OCI-LY7 (cell line): ENCODE results near the gene PPP1R14B. TPM values are rescaled to one million over a fixed set of nuclear protein-coding genes. Genes with fewer than 3 reads are reported as not detected.

Experiments used
- BruUV-seq: library from RNA; stranded (reverse); fragments of 400-500 nt; replicated peaks from 2 replicates; lab custom pipeline; 2021; lab: Mats Ljungman, UMichigan
- CTCF ChIA-PET: fragments of 300-600 bp; sonication (Branson Sonifier 250); formaldehyde crosslinking; loops from one replicate; lab custom pipeline; 2022; ENCODE audit warnings: antibody characterized with exemption; ENCODE audit not compliant: unreplicated experiment; lab: Charles Lee
- POLR2A ChIA-PET: fragments of 300-600 bp; sonication (Branson Sonifier 250); formaldehyde crosslinking; loops from one replicate; lab custom pipeline; 2022; ENCODE audit warnings: antibody characterized with exemption; lab: Charles Lee
- DNase-seq: peaks from one replicate; pipeline ENCODE4 v3.0.0-alpha.2; 2015; ENCODE audit warnings: low spot score
- H2AFZ ChIP-seq: fragments of 200-600 bp; sonication (generic), shearing (Covaris generic); 2 replicates; pipeline ENCODE4 v1.6.1; 2014; ENCODE audit warnings: mild to moderate bottlenecking, antibody characterized with exemption, low read length, moderate library complexity
- H3K27ac ChIP-seq: fragments of 200-600 bp; sonication (generic); 2 replicates; pipeline ENCODE4 v1.5.1; 2014; ENCODE audit warnings: mixed run types, low read depth, mild to moderate bottlenecking, moderate library complexity, low read length, inconsistent platforms; ENCODE audit not compliant: poor library complexity, severe bottlenecking
- H3K36me3 ChIP-seq: fragments of 200-600 bp; sonication (generic); 2 replicates; pipeline ENCODE4 v1.6.1; 2014; ENCODE audit warnings: mild to moderate bottlenecking, antibody characterized with exemption, low read length, moderate library complexity, mixed read lengths; ENCODE audit not compliant: insufficient read depth
- H3K4me1 ChIP-seq: fragments of 200-600 bp; sonication (generic); 2 replicates; pipeline ENCODE4 v1.5.1; 2014; ENCODE audit warnings: mild to moderate bottlenecking, low read length; ENCODE audit not compliant: insufficient read depth, poor library complexity, severe bottlenecking
- H3K4me2 ChIP-seq: fragments of 200-600 bp; sonication (generic); 2 replicates; pipeline ENCODE4 v1.6.1; 2014; ENCODE audit warnings: mild to moderate bottlenecking, low read length
- H3K4me3 ChIP-seq: fragments of 200-600 bp; sonication (generic); 2 replicates; pipeline ENCODE4 v1.5.1; 2014; ENCODE audit warnings: mild to moderate bottlenecking, low read depth, low read length; ENCODE audit not compliant: poor library complexity, severe bottlenecking
- H3K79me2 ChIP-seq: fragments of 200-600 bp; sonication (generic); 2 replicates; pipeline ENCODE4 v1.6.1; 2016; ENCODE audit warnings: low read depth, mild to moderate bottlenecking, low read length, moderate library complexity, mixed read lengths; ENCODE audit not compliant: insufficient read depth
- H3K9me2 ChIP-seq: fragments of 200-600 bp; sonication (generic); 2 replicates; pipeline ENCODE4 v1.6.1; 2016; ENCODE audit warnings: mild to moderate bottlenecking, low read length, mixed read lengths; ENCODE audit not compliant: insufficient read depth
- H3K9me3 ChIP-seq: fragments of 200-600 bp; sonication (generic); 2 replicates; pipeline ENCODE4 v1.6.1; 2014; ENCODE audit warnings: mild to moderate bottlenecking, mixed run types, low read length, mixed read lengths
- H4K20me1 ChIP-seq: fragments of 200-600 bp; sonication (generic); 2 replicates; pipeline ENCODE4 v1.6.1; 2014; ENCODE audit warnings: mild to moderate bottlenecking, antibody characterized with exemption, low read length, moderate library complexity, mixed read lengths; ENCODE audit not compliant: insufficient read depth
- CTCF ChIP-seq: fragments of 200-600 bp; sonication (generic); conservative IDR thresholded peaks from 2 replicates; pipeline ENCODE4 v1.5.1; 2014; ENCODE audit warnings: mild to moderate bottlenecking, antibody characterized with exemption, low read length, moderate library complexity, mixed read lengths
- EZH2phosphoT487 ChIP-seq: fragments of 200-600 bp; sonication (generic); IDR thresholded peaks from 2 replicates; pipeline ENCODE4 v1.6.1; 2018; ENCODE audit warnings: low read depth, borderline replicate concordance, mild to moderate bottlenecking, mixed run types, antibody characterized with exemption, low read length, moderate library complexity, mixed read lengths
- intact Hi-C: fragments of 100-400 bp; cut with micrococcal nuclease; formaldehyde crosslinking; loops from one replicate; pipeline ENCODE4 v1.10.0; 2022; ENCODE audit not compliant: unreplicated experiment
- total RNA-seq, 2 experiments: library from RNA; depleted of rRNA in 1 of 2; stranded (reverse); fragments of >200 nt in 1 of 2; shearing (Covaris generic) in 1 of 2; gene quantifications; 2 replicates each; pipeline ENCODE4 v1.2.3, GENCODE V29; 2014 to 2022

PPP1R14B gene
- total RNA-seq, 2 experiments from 2014 or later = 198 to 223 TPM

DNA sequence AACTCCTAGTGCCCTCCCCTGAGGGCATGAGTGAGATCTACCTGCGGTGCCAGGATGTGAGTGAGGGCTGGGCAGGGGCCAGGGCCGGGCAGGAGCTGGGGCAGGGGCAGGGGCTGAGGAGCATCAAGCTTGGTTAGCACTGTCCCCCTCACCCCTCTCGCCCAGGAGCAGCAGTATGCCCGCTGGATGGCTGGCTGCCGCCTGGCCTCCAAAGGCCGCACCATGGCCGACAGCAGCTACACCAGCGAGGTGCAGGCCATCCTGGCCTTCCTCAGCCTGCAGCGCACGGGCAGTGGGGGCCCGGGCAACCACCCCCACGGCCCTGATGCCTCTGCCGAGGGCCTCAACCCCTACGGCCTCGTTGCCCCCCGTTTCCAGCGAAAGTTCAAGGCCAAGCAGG is 26.5 kb downstream of the PPP1R14B start:
- CTCF ChIA-PET = no interaction called here
- TF ChIP-seq CTCF (no peak), EZH2phosphoT487 (no peak)
- peaks cover 78% of the 10 kb centered on the region for H3K36me3 ChIP-seq
- no TSS peak for BruUV-seq
- H3K4me3 ChIP-seq = no peak overlapping the region
- H3K4me2 ChIP-seq = no peak overlapping the region
- intact Hi-C loops = no loop called here
- POLR2A ChIA-PET = no interaction called here
- no peaks in the 10 kb centered on the region; the same call in 1 of the 2 replicates for H4K20me1 ChIP-seq
- H2AFZ ChIP-seq = no peak overlapping the region
- no peaks in the 10 kb centered on the region for H3K9me2 ChIP-seq
- DNase-seq = no peak
- no peaks in the 10 kb centered on the region for H3K9me3 ChIP-seq
- H3K79me2 ChIP-seq = no peaks in the 10 kb centered on the region
- H3K4me1 ChIP-seq = peaks cover 4% of the 10 kb centered on the region
- no peak overlapping the region for H3K27ac ChIP-seq

DNA sequence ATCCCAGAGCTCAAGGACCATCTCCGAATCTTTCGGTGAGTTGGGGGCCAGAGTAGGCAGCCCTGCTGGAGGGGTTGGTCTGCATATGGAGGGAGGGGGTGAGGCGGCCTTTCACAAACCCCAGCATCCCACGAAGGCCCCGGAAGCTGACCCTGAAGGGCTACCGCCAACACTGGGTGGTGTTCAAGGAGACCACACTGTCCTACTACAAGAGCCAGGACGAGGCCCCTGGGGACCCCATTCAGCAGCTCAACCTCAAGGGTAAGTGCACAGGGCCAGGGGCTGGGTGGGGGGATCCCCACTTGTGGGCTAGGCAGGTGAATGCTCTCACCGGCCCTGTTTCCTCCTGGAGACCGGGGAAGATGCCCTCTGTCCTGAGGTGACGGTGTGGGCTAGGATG is 27.0 kb downstream of the PPP1R14B start:
- POLR2A ChIA-PET = no interaction called here
- intact Hi-C loops = no loop called here
- CTCF ChIA-PET = no interaction called here
- Histone ChIP-seq H3K27ac (no peak overlapping the region), H2AFZ (no peak overlapping the region), H3K9me2 (no peaks in the 10 kb centered on the region), H3K4me3 (no peak overlapping the region), H3K79me2 (no peaks in the 10 kb centered on the region), H3K4me2 (no peak overlapping the region), H3K36me3 (peaks cover 79% of the 10 kb centered on the region), H4K20me1 (no peaks in the 10 kb centered on the region; the same call in 1 of the 2 replicates), H3K4me1 (peaks cover 4% of the 10 kb centered on the region), H3K9me3 (no peaks in the 10 kb centered on the region)
- no peak for TF ChIP-seq CTCF
- TF ChIP-seq EZH2phosphoT487 = no peak
- no peak for DNase-seq
- no TSS peak for BruUV-seq

DNA sequence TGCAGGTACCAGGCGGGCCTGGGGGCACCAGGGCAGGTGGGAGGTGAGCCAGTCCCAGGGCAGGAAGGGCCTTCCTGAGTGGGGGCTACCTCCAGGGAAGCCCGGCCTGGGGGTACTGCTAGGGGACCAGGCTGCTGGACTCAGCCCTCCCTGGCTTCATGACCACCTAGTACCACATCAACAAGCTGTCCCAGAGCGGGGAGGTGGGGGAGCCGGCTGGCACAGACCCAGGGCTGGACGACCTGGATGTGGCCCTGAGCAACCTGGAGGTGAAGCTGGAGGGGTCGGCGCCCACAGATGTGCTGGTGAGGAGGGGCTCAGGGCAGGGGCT is 27.4 kb downstream of the PPP1R14B start:
- intact Hi-C loops = no loop called here
- peaks cover 4% of the 10 kb centered on the region for H3K4me1 ChIP-seq
- no peak overlapping the region for H2AFZ ChIP-seq
- no peaks in the 10 kb centered on the region; the same call in 1 of the 2 replicates for H4K20me1 ChIP-seq
- BruUV-seq = no TSS peak
- no peaks in the 10 kb centered on the region for H3K9me2 ChIP-seq
- H3K9me3 ChIP-seq = no peaks in the 10 kb centered on the region
- CTCF ChIA-PET = no interaction called here
- no peak overlapping the region for H3K27ac ChIP-seq
- POLR2A ChIA-PET = no interaction called here
- H3K36me3 ChIP-seq = peaks cover 79% of the 10 kb centered on the region
- no peak for DNase-seq
- TF ChIP-seq CTCF (no peak), EZH2phosphoT487 (no peak)
- no peaks in the 10 kb centered on the region for H3K79me2 ChIP-seq
- no peak overlapping the region for H3K4me2 ChIP-seq
- H3K4me3 ChIP-seq = no peak overlapping the region
